ENCODE results near the gene CAV1.

Gene CAV1

DNA sequence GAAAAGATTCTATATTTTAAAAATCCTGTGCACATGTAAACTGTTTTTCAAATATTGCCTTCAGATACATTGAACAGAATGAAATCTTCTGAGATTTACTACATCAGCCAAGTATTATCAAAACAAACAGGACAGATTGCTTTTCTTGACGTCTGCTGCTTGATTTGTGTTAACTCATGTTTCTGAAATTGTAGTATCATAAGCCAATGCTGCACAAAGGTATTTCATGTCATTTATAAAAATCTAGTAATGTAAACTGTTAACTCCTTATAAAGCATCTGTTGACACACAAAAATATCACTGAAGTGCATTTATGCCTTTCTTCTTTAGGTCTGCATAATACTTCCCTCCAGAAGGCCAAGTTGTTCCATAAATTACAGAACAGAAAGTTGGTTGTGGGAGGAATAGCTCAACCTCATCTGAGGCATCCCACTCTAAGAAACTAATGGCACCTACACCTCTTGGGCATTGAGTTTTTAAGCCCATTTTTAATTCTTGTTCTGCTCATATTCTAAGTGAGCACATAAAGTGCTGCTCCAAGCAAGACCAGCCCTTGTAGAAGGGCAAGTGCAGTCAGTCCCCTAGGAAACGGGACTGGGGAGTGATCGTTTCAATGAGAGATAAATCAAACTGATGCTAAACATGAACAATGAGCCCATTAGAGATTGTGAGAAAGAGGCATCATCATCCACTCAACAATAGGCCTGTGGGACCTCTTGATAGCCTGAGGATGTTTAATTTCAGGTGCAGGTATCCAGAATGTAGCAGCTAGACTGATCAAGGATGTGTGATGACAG is 28.5 kb downstream of the CAV1 start:
- no peak overlapping the region for H3K4me3 ChIP-seq (ENCODE audit: low read depth, low read length)

DNA sequence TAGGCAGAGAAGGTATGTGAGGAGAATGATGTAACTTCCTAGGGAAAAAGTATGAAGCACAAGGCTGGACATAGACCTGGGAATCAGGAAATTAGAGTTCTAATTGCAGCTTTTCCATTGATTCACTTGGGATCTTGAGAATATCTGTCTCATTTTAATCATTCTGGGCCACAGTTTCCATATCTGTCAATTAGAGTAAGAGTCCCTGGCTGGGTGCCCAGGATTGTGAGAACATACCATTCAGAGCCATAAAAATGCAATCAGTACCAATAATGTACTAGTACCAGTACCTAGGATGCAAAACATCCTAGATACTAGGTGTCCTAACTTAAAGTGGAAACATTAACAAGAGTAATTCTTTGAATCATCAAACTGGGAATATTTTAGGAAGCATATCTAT is 29.6 kb downstream of the CAV1 start:
- H3K4me3 ChIP-seq (ENCODE audit: low read depth, low read length): no peak overlapping the region

GRCh38 chr7:116554911-116555310 is 30.1 kb downstream of the CAV1 start:
- no peak overlapping the region for H3K4me3 ChIP-seq (ENCODE audit: low read depth, low read length)

GRCh38 chr7:116557066-116557585 is 32.3 kb downstream of the CAV1 start:
- no peak overlapping the region for H3K4me3 ChIP-seq (ENCODE audit: low read depth, low read length)

- H3K4me3 ChIP-seq (ENCODE audit: low read depth, low read length): no peak overlapping the region
These were observed 33.1 kb downstream of the CAV1 start for GRCh38 chr7:116557901-116558300.

DNA sequence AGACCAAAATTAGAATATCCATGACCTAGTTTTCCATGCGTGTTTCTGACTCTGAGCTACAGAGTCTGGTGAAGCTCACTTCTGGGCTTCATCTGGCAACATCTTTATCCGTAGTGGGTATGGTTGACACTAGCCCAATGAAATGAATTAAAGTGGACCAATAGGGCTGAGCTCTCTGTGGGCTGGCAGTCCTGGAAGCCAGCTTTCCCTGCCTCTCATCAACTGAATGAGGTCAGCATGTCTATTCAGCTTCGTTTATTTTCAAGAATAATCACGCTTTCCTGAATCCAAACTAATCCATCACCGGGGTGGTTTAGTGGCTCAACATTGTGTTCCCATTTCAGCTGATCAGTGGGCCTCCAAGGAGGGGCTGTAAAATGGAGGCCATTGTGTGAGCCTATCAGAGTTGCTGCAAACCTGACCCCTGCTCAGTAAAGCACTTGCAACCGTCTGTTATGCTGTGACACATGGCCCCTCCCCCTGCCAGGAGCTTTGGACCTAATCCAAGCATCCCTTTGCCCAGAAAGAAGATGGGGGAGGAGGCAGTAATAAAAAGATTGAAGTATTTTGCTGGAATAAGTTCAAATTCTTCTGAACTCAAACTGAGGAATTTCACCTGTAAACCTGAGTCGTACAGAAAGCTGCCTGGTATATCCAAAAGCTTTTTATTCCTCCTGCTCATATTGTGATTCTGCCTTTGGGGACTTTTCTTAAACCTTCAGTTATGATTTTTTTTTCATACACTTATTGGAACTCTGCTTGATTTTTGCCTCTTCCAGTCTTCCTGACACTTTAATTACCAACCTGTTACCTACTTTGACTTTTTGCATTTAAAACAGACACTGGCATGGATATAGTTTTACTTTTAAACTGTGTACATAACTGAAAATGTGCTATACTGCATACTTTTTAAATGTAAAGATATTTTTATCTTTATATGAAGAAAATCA is 35.5 kb downstream of the CAV1 start:
- no peak overlapping the region for H3K4me3 ChIP-seq (ENCODE audit: low read depth, low read length)

GRCh38 chr7:116561697-116562483 is 37.1 kb downstream of the CAV1 start:
- H3K4me3 ChIP-seq (ENCODE audit: low read depth, low read length): no peak overlapping the region

- H3K4me3 ChIP-seq (ENCODE audit: low read depth, low read length): no peak overlapping the region
These were observed 37.8 kb downstream of the CAV1 start for GRCh38 chr7:116562529-116563121.

DNA sequence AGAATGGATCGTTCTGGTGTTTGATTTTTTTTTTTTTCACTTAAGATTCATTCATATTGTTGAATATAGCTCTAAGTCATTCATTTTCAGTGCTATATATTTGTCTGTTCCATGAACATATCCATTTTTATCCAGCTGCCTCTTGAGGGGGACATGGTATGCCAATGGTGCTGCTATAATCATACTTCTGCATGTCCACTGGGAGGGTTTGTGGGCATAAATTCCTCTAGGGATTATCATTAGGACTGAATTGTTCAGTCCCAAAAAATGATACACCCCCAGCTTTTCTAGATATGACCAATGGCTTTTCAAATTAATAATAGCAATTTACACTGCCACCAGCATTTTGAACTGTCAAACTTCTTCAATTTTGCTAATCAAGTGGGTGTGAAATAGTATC is 41.1 kb downstream of the CAV1 start:
- no peak overlapping the region for H3K4me3 ChIP-seq (ENCODE audit: low read depth, low read length)

GRCh38 chr7:116566666-116567065 is 41.8 kb downstream of the CAV1 start:
- H3K4me3 ChIP-seq (ENCODE audit: low read depth, low read length): no peak overlapping the region

GRCh38 chr7:116569737-116570136 is 44.9 kb downstream of the CAV1 start:
- H3K4me3 ChIP-seq (ENCODE audit: low read depth, low read length): no peak overlapping the region

DNA sequence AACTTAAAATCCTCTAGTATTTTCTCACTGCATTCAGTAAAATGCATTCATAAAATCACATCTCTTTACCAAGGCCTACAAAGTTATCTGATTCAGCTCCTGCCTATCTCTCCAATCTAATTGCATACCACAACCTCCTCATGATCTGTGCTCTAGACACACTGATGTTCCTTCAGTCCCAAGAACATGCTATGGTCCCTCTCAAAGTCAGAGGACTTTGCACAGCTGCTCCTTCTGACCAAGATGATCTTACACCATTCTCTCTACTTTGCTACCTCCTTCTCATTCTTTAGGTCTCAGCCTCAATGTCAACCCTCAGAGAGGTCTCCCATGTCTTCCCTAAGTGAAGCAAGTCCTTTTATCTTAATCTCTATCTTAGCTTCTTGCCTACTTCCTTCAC is 45.5 kb downstream of the CAV1 start:
- no peak overlapping the region for H3K4me3 ChIP-seq (ENCODE audit: low read depth, low read length)

- no peak overlapping the region for H3K4me3 ChIP-seq (ENCODE audit: low read depth, low read length)
These were observed 46.2 kb downstream of the CAV1 start for GRCh38 chr7:116571037-116571436.

DNA sequence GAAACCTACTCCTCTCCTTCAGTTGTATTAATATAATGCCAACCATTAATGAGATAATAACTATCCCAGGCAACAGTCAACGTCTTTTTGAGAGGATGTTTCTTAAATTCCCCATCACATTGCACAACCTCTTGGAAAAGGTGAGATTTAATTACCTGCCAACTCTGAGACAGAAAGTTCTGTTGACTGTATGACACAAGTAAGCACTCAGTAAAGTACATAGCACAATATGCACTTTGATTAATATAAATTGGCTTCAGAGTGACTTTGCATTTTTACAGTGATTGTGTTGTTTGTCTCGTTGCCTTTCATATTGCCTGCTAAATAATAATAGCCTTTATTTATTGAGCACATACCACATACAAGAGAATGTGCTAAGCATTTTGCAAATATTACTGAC is 46.7 kb downstream of the CAV1 start:
- no peak overlapping the region for H3K4me3 ChIP-seq (ENCODE audit: low read depth, low read length)

- H3K4me3 ChIP-seq (ENCODE audit: low read depth, low read length): no peak overlapping the region
These were observed 47.2 kb downstream of the CAV1 start for GRCh38 chr7:116572036-116572435.

DNA sequence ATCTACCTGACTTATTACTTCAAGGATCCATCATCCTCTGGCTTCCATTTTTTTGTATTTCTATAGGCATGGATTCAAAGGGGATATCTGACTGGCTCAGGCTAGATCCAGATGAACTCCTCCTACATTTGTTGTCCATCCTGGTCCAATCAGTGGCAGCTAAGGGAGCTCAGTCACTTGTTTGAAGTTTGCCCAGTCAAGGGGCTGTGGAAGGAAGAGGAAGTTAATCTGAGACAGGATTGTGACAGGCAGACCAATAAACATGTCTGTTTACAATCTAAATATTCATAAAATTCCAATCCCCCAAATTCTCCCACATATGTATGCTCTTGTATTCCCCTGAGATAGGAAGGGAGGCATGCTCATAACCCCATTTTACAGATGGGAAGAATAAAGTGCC is 48.7 kb downstream of the CAV1 start:
- H3K4me3 ChIP-seq (ENCODE audit: low read depth, low read length): no peak overlapping the region

- no peak overlapping the region for H3K4me3 ChIP-seq (ENCODE audit: low read depth, low read length)
These were observed 49.4 kb downstream of the CAV1 start for GRCh38 chr7:116574025-116574822.

DNA sequence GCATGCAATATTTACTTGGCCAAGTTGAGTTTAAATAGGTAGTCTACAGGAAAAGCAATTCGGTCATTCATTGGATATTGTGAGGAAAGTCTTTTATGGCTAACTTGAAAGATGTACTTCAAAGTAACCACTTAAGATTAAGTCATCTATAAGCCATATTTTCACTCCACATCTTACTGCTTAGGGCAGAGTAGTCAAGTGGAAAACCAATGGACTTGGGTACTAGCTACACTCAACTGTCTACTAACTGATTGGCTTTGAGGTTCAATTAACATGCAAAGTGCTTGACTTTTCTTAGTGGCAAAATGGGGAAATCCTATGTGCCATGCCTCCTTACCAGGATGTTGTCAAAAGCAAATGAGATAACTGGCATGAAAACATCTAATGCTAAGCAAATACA is 51.0 kb downstream of the CAV1 start:
- H3K4me3 ChIP-seq (ENCODE audit: low read depth, low read length): no peak overlapping the region

DNA sequence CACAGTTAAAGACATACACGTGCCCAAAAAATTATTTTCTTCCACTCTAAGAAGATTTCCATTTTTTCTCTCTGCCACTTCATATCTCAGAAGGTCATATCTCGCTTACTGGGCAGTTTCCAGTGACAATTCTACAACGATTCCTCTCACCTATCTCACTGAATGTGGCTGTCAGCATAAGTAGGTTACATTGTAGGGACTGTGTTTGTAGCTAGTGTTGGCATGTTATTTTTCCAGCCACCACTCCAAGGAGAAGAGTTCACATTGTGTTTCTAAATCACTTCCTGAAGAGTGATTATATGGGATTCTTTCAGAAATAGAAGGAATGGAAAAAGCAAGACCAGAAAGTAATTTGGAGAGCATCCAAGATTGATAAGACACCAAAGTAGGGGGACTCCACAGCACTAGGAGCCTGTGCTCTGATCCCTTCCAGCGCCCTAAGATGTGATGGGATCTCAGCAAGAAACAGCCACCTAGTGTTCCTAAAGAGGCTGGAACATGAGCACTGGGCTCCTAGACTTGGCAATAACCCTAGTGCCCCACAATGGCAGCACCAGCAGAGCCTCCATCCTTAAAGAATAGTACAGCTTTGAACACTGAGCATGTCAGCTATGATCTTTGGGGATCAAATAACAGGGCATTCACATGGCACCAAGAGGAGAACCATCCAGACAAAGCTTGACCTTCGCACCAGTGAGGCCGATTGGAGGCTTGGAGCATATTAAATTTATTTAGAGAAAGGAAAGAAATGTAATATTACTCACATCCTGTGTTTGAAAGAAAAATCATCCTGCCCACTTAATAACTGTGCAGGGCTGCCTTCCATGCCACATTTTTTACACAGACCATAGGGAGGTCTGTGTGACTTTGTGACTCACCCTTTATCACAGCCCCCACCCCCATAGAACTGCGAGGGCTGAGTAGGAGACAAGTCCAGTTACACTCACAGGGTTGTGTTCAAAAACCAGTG is 51.8 kb downstream of the CAV1 start:
- no peak overlapping the region for H3K4me3 ChIP-seq (ENCODE audit: low read depth, low read length)

Data from iPS-11a (cell line).